OCI-LY1 (cell line): Measurements from ENCODE around the gene CACNG4.

Source experiments
- CTCF ChIP-seq: fragments of 200-600 bp; sonication (generic), shearing (Covaris generic); IDR thresholded peaks from 2 replicates; pipeline ENCODE4 v1.5.1; 2017; ENCODE audit warnings: mild to moderate bottlenecking, antibody characterized with exemption, low read length, moderate library complexity, mixed read lengths
- EZH2 ChIP-seq: fragments of 200-600 bp; sonication (generic), shearing (Covaris generic); IDR thresholded peaks from 2 replicates; pipeline ENCODE4 v1.8.0; 2017; ENCODE audit warnings: borderline replicate concordance, mixed run types, mild to moderate bottlenecking, antibody characterized with exemption, low read length, moderate library complexity, mixed read lengths

- TF ChIP-seq CTCF (no peak), EZH2 (no peak)
Measured at GRCh38 chr17:67058036-67058435, 93.5 kb downstream of the CACNG4 start.
